CD4-positive, alpha-beta T cell (primary cell): ENCODE results near the gene METTL18. TPM values are rescaled to one million over a fixed set of nuclear protein-coding genes. Genes with fewer than 3 reads are reported as not detected.

Source experiments
- ATAC-seq: fragments of 200-7000 bp; cut with Tn5 transposase; one replicate; pipeline ENCODE4 v1.10.0; 2022; ENCODE audit warnings: mild to moderate bottlenecking; ENCODE audit not compliant: poor library complexity
- CTCF ChIA-PET: fragments of 350-600 bp; sonication (Branson Sonifier 250); formaldehyde crosslinking; loops from one replicate; lab custom pipeline; 2021; ENCODE audit warnings: antibody characterized with exemption, inconsistent platforms; lab: Charles Lee
- POLR2A ChIA-PET: fragments of 350-600 bp; sonication (Branson Sonifier 250); formaldehyde crosslinking; loops from one replicate; lab custom pipeline; 2021; ENCODE audit warnings: antibody characterized with exemption, inconsistent platforms; lab: Charles Lee
- DNase-seq, 14 experiments: peaks; one replicate each; pipeline ENCODE4 v3.0.0-alpha.2; 2013 to 2020; ENCODE audit warnings: mixed read lengths in 2 of 14
- H3K27ac ChIP-seq, 2 donors: one replicate each; pipeline versions ENCODE4 v1.5.1 to v1.7.0; 2013; ENCODE audit warnings: low read length in 2 of 2, low read depth in 1 of 2, mild to moderate bottlenecking in 1 of 2
- H3K27me3 ChIP-seq, 2 experiments: 1 replicate in 1 of 2; 2 replicates in 1 of 2; pipeline versions ENCODE4 v1.6.1 to v1.7.0; 2013; ENCODE audit warnings: low read length in 2 of 2, control low read depth in 1 of 2, mild to moderate bottlenecking in 1 of 2, moderate library complexity in 1 of 2; ENCODE audit not compliant: insufficient read depth in 2 of 2, control insufficient read depth in 1 of 2
- H3K36me3 ChIP-seq: one replicate; pipeline ENCODE4 v1.6.1; 2013; ENCODE audit warnings: low read length, control low read depth; ENCODE audit not compliant: insufficient read depth
- H3K4me1 ChIP-seq: one replicate; pipeline ENCODE4 v1.6.1; 2013; ENCODE audit warnings: low read length, control low read depth; ENCODE audit not compliant: insufficient read depth
- H3K4me3 ChIP-seq: one replicate; pipeline ENCODE4 v1.5.1; 2013; ENCODE audit warnings: mild to moderate bottlenecking, low read length, moderate library complexity
- H3K9me3 ChIP-seq, 2 experiments: 1 replicate in 1 of 2; 2 replicates in 1 of 2; pipeline versions ENCODE4 v1.6.1 to v1.7.0; 2013; ENCODE audit warnings: low read length in 2 of 2, mild to moderate bottlenecking in 2 of 2, control low read depth in 1 of 2, moderate library complexity in 1 of 2; ENCODE audit not compliant: control insufficient read depth in 1 of 2, insufficient read depth in 1 of 2
- H3K27ac Mint-ChIP-seq: one replicate; pipeline ENCODE4 v1.8.0; 2020; ENCODE audit warnings: mixed read lengths
- H3K27me3 Mint-ChIP-seq: one replicate; pipeline ENCODE4 v1.8.0; 2021; ENCODE audit warnings: mixed read lengths
- H3K36me3 Mint-ChIP-seq: one replicate; pipeline ENCODE4 v1.8.0; 2021; ENCODE audit warnings: low read depth, mixed read lengths
- H3K4me1 Mint-ChIP-seq: one replicate; pipeline ENCODE4 v1.8.0; 2021; ENCODE audit warnings: low read depth, mixed read lengths
- H3K4me3 Mint-ChIP-seq: one replicate; pipeline ENCODE4 v1.8.0; 2020; ENCODE audit warnings: mild to moderate bottlenecking, mixed read lengths
- H3K9me3 Mint-ChIP-seq: one replicate; pipeline ENCODE4 v1.8.0; 2020; ENCODE audit warnings: mixed read lengths
- intact Hi-C, 2 experiments: fragments of 100-400 bp; cut with DNase I in 1 of 2; cut with micrococcal nuclease in 1 of 2; formaldehyde crosslinking; loops; one replicate each; pipeline versions ENCODE4 v1.15.1 to v1.9.0; 2023 to 2025; cut with DNase I, micrococcal nuclease
- total RNA-seq, 174 experiments: library from RNA in 2 of 174; stranded (reverse) in 2 of 174; gene quantifications; one replicate each; pipeline ENCODE4 v1.2.3 and lab custom pipeline; 2021 to 2026
- TF ChIP-seq, protein P1 (sequence below): fragments of 200-600 bp; IDR thresholded peaks from one replicate; pipeline ENCODE4 v1.8.0; 2022; ENCODE audit warnings: antibody characterized with exemption, mild to moderate bottlenecking

The METTL18 gene
- total RNA-seq, 2 experiments from 2014 or later, result 5.1 to 5.6 TPM

DNA sequence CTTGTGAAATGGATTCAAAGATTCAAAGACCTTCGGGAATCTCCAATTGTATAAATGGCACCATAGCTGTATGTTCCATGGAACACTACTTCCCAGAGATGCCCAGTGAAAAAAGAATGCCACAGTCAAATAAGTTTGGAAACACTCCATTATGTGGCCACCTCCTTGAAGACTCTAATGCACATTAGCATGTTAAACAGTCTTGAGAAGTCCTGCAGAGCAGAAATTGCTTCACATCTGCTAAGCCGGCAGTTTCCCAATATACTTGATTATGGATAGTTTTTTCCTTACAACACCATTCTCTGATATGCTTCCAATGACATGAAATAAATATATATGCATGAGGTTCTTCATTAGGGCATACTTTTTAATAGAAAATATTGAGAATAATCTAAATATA is 48.2 kb downstream of the METTL18 start:
- ATAC-seq (no peak), DNase-seq (no peak)
- Mint-ChIP-seq H3K4me3 (no peak overlapping the region), H3K36me3 (no peaks in the 10 kb centered on the region), H3K9me3 (no peaks in the 10 kb centered on the region), H3K4me1 (no peaks in the 10 kb centered on the region), H3K27ac (no peak overlapping the region), H3K27me3 (no peaks in the 10 kb centered on the region)
- Histone ChIP-seq H3K36me3 (no peaks in the 10 kb centered on the region), H3K4me1 (no peaks in the 10 kb centered on the region), H3K27me3 (peaks cover 0 to 1% of the 10 kb centered on the region in 2 experiments), H3K4me3 (no peak overlapping the region), H3K9me3 (no peaks in the 10 kb centered on the region), H3K27ac (no peak overlapping the region)
- intact Hi-C loops, result no loop called here
- ChIA-PET POLR2A (no interaction called here), CTCF (no interaction called here)
- TF ChIP-seq, protein P1, sequence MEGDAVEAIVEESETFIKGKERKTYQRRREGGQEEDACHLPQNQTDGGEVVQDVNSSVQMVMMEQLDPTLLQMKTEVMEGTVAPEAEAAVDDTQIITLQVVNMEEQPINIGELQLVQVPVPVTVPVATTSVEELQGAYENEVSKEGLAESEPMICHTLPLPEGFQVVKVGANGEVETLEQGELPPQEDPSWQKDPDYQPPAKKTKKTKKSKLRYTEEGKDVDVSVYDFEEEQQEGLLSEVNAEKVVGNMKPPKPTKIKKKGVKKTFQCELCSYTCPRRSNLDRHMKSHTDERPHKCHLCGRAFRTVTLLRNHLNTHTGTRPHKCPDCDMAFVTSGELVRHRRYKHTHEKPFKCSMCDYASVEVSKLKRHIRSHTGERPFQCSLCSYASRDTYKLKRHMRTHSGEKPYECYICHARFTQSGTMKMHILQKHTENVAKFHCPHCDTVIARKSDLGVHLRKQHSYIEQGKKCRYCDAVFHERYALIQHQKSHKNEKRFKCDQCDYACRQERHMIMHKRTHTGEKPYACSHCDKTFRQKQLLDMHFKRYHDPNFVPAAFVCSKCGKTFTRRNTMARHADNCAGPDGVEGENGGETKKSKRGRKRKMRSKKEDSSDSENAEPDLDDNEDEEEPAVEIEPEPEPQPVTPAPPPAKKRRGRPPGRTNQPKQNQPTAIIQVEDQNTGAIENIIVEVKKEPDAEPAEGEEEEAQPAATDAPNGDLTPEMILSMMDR, result no peak

DNA sequence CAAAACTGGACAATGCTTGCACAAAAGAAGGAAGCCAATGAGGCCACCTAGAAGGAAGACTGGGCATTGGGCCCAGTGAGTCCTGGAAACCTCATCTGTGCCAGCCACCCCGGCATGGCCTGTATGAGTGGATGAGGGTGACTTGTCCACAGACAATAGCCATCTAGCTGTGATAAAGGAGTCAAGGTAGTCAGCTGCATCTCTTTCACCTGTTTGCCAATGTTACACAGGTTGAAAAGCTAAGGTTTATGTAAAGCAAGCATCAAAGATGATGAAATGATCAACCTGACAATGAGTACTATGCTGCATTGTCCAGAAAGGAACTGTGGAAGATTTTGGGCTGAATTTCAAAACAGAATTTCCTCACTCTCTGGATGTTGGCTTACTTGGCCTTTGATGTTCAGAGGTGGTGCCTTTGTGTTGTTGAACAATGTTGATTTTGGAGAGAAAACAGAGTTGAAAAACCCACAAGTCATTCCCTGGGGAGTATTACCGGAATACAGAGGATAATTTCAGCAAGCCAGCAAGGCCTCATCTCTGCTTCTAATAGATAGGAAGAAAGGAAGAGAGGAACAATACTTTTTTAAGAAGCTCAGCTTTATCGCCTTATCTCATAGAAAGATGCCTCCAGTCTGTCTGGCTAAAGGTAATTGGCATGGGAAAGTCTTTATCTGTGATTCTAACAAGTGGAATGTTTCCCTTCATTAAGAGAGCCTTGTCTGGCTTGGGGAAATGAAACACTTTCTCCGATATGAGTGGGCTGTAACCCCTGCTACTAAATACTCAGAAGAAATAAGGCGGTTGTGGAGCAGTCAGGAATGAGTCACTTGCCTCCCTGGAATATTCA is 49.5 kb downstream of the METTL18 start:
- DNase-seq (no peak), ATAC-seq (no peak)
- Mint-ChIP-seq H3K9me3 (no peaks in the 10 kb centered on the region), H3K4me1 (no peaks in the 10 kb centered on the region), H3K27me3 (no peaks in the 10 kb centered on the region), H3K4me3 (no peak overlapping the region), H3K27ac (no peak overlapping the region), H3K36me3 (no peaks in the 10 kb centered on the region)
- no peak overlapping the region for H3K27ac ChIP-seq
- H3K4me3 ChIP-seq, result no peak overlapping the region
- H3K9me3 ChIP-seq, result no peaks in the 10 kb centered on the region
- ChIA-PET CTCF (interaction anchor here (0.6 kb wide), 2 partner anchors 86 to 160 kb away, joined by 3 to 4 read pairs; no protein-coding TSS in a partner anchor), POLR2A (no interaction called here)
- TF ChIP-seq, protein P1, result no peak
- intact Hi-C loops, result no loop called here
- no peaks in the 10 kb centered on the region for H3K36me3 ChIP-seq
- no peaks in the 10 kb centered on the region for H3K4me1 ChIP-seq
- H3K27me3 ChIP-seq, result peaks cover 0 to 5% of the 10 kb centered on the region in 2 experiments

Other genes with a start within 250 kb of the METTL18 start
- 1 to 10 TPM; 5.4 to 6.2 TPM for gene F5, start 208.4 kb downstream of the METTL18 start, total RNA-seq
- 1 to 10 TPM; 1.3 to 1.4 TPM for gene SELP, start 164.8 kb downstream of the METTL18 start, total RNA-seq
- 100 to 1,000 TPM; 204 to 216 TPM for gene SELL, start 83.3 kb downstream of the METTL18 start, total RNA-seq
- gene SELE, start 60.8 kb downstream of the METTL18 start, total RNA-seq, result not detected
- 1 to 10 TPM; 3.5 to 3.6 TPM for gene SCYL3, start 99.0 kb upstream of the METTL18 start, total RNA-seq